Measurements from ENCODE around the gene TMEM214. TPM values are rescaled to one million over a fixed set of nuclear protein-coding genes. Genes with fewer than 3 reads are reported as not detected.
"Not testable (repeated sequence)": the region's sequence is repeated elsewhere in the genome, so short reads cannot be mapped to it uniquely, and the experiment has no call there.

Gene TMEM214
- total and polyA plus RNA-seq, 4 donors = 30.2 to 106 (median 94.9) TPM

DNA sequence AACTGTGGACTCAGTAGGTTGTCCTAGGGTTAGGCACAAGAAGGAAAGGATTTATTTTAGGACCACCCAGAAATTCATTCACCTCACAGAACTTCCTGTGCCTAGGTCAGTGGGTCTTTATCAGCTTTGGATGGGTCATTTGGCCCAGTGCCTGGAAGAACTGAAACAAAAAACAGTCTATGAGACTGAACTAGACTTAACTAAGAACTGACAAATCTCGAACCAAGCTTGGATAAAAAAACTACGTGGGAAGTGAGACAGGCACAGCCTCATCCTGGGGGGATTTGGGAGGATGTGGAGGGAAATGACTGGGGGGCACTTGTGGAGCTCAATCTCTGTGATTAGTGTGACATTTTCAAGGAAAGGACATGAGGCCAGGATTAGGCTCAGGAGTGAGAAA is 41.0 kb downstream of the TMEM214 start:
- Histone ChIP-seq H3K4me1 (ENCODE audit: control insufficient read depth in 1 of 2, insufficient read depth in 2 of 2, low read length in 2 of 2) (no peaks in the 10 kb centered on the region), H3K4me3 (ENCODE audit: low read length in 2 of 2) (no peak overlapping the region), H3K27ac (ENCODE audit: low read depth in 1 of 2, low read length in 2 of 2) (peak overlapping the region in 1 of 2 donors; percentile 49), H3K27me3 (ENCODE audit: control insufficient read depth in 1 of 2, insufficient read depth in 2 of 2, low read length in 1 of 2) (no peaks in the 10 kb centered on the region), H3K36me3 (ENCODE audit: control insufficient read depth in 1 of 2, insufficient read depth in 2 of 2, low read length in 1 of 2) (no peaks in the 10 kb centered on the region), H3K9me3 (ENCODE audit: control insufficient read depth, low read length) (no peaks in the 10 kb centered on the region)
- WGBS, 2 donors = 5 to 10% methylated on average over 2 of the region's 2 CpGs
- intact Hi-C loops (cut with DNase I) = no loop called here
- ATAC-seq (ENCODE audit: low FRiP score) = no peak
- DNase-seq = no peak

DNA sequence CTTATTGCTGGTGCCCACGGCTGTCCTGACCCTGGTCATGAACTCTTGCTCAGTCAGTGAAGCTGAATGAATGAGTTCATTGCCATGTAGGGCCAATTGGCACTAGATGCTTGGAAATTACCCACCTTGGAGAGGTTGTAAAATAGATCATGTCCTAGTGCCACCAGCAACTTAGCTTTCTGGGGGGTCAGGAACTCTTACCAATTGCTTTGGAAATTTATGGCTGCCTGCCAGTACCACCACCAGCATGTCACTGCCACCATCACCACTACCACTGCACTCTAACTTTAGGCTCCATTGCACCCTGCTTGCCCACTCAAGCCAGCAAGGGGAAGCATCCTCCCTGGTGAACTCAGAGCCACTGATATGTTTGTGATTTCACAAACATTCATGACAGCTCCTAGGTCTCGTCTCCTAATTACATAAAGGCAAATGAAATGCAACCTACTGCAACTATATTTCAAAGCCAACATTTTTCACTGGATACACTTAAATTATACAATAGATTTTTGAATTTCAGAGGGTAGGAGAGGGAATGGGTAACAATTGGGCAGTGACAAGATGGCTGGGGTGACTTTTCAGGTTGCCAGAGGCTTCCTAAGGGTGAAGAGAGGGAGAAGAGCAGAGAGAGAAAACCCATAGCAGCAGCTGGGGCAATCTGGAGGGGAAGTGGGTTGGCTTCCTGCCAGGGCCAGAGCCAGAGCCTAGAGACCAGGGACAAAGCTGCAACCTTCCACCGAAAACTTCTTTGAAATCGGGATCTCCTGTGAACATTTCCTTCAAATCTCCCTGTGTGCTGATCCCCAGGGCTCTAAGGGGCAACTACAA is 42.2 kb downstream of the TMEM214 start:
- Histone ChIP-seq H3K27ac (ENCODE audit: low read depth in 1 of 2, low read length in 2 of 2) (peak overlapping the region in 1 of 2 donors; percentile 19), H3K36me3 (ENCODE audit: control insufficient read depth in 1 of 2, insufficient read depth in 2 of 2, low read length in 1 of 2) (no peaks in the 10 kb centered on the region), H3K27me3 (ENCODE audit: control insufficient read depth in 1 of 2, insufficient read depth in 2 of 2, low read length in 1 of 2) (no peaks in the 10 kb centered on the region), H3K9me3 (ENCODE audit: control insufficient read depth, low read length) (no peaks in the 10 kb centered on the region), H3K4me3 (ENCODE audit: low read length in 2 of 2) (no peak overlapping the region), H3K4me1 (ENCODE audit: control insufficient read depth in 1 of 2, insufficient read depth in 2 of 2, low read length in 2 of 2) (no peaks in the 10 kb centered on the region)
- no peak for ATAC-seq (ENCODE audit: low FRiP score)
- peak in 1 of 2 donors; percentile 76 for DNase-seq
- WGBS, 2 donors = 38 to 54% methylated on average over 4 of the region's 4 CpGs
- intact Hi-C loops (cut with DNase I) = loop anchor here in 1 of 2 donors (5.0 kb wide), 1 partner anchor 33 kb away; no protein-coding TSS in a partner anchor

DNA sequence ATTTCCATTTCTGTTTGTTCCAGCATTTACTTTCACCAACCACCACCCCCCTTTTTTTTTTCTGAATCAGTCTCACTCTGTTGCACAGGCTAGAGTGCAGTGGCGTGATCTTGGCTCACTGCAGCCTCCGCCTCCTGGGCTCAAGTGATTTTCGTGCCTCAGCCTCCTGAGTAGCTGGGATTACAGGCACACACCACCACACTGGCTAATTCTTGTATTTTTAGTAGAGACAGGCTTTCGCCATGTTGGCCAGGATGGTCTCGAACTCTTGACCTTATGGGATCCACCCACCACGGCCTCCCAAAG is 42.8 kb downstream of the TMEM214 start:
- intact Hi-C loops (cut with DNase I) = loop anchor here in 1 of 2 donors (5.0 kb wide), 1 partner anchor 33 kb away; no protein-coding TSS in a partner anchor
- ATAC-seq (ENCODE audit: low FRiP score); H3K4me1 ChIP-seq (ENCODE audit: control insufficient read depth in 1 of 2, insufficient read depth in 2 of 2, low read length in 2 of 2): not testable (repeated sequence)

DNA sequence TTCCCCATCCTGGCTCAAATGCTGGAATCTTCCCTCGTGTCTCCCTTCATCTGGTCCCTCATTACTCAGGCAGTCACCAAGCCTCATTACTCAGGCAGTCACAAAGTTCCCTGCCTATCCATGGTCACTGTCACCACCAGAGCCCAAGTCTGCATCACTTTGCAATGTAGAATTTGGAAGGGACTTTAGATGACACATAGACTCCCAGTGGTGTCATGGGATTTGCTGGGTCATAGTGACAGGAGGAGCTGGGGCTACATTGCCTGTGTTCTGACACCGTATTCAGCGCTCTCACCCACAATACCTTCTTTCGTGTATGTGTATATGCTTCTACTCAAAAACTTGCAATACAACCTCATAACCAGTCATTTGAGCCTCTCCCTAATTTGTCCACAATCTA is 43.6 kb downstream of the TMEM214 start:
- no peak for ATAC-seq (ENCODE audit: low FRiP score)
- Histone ChIP-seq H3K27me3 (ENCODE audit: control insufficient read depth in 1 of 2, insufficient read depth in 2 of 2, low read length in 1 of 2) (no peaks in the 10 kb centered on the region), H3K27ac (ENCODE audit: low read depth in 1 of 2, low read length in 2 of 2) (no peak overlapping the region), H3K4me3 (ENCODE audit: low read length in 2 of 2) (no peak overlapping the region), H3K36me3 (ENCODE audit: control insufficient read depth in 1 of 2, insufficient read depth in 2 of 2, low read length in 1 of 2) (no peaks in the 10 kb centered on the region), H3K4me1 (ENCODE audit: control insufficient read depth in 1 of 2, insufficient read depth in 2 of 2, low read length in 2 of 2) (no peaks in the 10 kb centered on the region), H3K9me3 (ENCODE audit: control insufficient read depth, low read length) (no peaks in the 10 kb centered on the region)
- no peak for DNase-seq
- WGBS, 2 donors = 83 to 85% methylated on average over 4 of the region's 4 CpGs
- intact Hi-C loops (cut with DNase I) = loop anchor here in 1 of 2 donors (5.0 kb wide), 1 partner anchor 34 kb away; no protein-coding TSS in a partner anchor

More for the DNA sequence above, 42.8 kb downstream of the TMEM214 start:
- not testable (repeated sequence) for H3K36me3 ChIP-seq (ENCODE audit: control insufficient read depth in 1 of 2, insufficient read depth in 2 of 2, low read length in 1 of 2); H3K27ac ChIP-seq (ENCODE audit: low read depth in 1 of 2, low read length in 2 of 2); H3K4me3 ChIP-seq (ENCODE audit: low read length in 2 of 2); DNase-seq; H3K9me3 ChIP-seq (ENCODE audit: control insufficient read depth, low read length); H3K27me3 ChIP-seq (ENCODE audit: control insufficient read depth in 1 of 2, insufficient read depth in 2 of 2, low read length in 1 of 2)
- WGBS, 2 donors = 83 to 86% methylated on average over 6 of the region's 6 CpGs

DNA sequence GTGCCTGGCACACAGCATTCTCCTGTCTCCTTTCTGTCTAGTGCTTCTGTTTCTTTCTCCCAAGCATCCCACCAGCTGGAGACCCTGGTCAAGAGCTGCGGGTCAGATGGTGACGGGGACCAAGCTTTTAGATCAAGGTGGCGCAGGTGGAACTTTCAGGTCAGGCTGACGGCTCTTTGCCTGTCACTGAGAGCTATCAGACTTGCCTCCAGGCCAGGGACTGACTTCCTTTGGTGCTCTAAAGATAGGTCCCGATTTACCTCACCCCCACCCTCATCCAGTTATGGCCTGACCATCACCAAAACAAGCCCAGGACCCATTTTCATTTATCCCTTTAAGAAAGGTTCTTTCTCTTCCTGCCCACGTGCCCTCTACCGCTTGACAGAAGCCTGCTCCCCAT is 44.5 kb downstream of the TMEM214 start:
- ATAC-seq (ENCODE audit: low FRiP score) = no peak
- no peak for DNase-seq
- intact Hi-C loops (cut with DNase I) = loop anchor here in 1 of 2 donors (5.0 kb wide), 1 partner anchor 35 kb away; no protein-coding TSS in a partner anchor
- Histone ChIP-seq H3K4me3 (ENCODE audit: low read length in 2 of 2) (no peak overlapping the region), H3K4me1 (ENCODE audit: control insufficient read depth in 1 of 2, insufficient read depth in 2 of 2, low read length in 2 of 2) (no peaks in the 10 kb centered on the region), H3K27ac (ENCODE audit: low read depth in 1 of 2, low read length in 2 of 2) (no peak overlapping the region), H3K27me3 (ENCODE audit: control insufficient read depth in 1 of 2, insufficient read depth in 2 of 2, low read length in 1 of 2) (no peaks in the 10 kb centered on the region), H3K36me3 (ENCODE audit: control insufficient read depth in 1 of 2, insufficient read depth in 2 of 2, low read length in 1 of 2) (peaks cover 0 to under 1% of the 10 kb centered on the region in 2 donors), H3K9me3 (ENCODE audit: control insufficient read depth, low read length) (no peaks in the 10 kb centered on the region)
- 58 to 63% methylated on average over 7 of the region's 7 CpGs for WGBS, 2 donors

DNA sequence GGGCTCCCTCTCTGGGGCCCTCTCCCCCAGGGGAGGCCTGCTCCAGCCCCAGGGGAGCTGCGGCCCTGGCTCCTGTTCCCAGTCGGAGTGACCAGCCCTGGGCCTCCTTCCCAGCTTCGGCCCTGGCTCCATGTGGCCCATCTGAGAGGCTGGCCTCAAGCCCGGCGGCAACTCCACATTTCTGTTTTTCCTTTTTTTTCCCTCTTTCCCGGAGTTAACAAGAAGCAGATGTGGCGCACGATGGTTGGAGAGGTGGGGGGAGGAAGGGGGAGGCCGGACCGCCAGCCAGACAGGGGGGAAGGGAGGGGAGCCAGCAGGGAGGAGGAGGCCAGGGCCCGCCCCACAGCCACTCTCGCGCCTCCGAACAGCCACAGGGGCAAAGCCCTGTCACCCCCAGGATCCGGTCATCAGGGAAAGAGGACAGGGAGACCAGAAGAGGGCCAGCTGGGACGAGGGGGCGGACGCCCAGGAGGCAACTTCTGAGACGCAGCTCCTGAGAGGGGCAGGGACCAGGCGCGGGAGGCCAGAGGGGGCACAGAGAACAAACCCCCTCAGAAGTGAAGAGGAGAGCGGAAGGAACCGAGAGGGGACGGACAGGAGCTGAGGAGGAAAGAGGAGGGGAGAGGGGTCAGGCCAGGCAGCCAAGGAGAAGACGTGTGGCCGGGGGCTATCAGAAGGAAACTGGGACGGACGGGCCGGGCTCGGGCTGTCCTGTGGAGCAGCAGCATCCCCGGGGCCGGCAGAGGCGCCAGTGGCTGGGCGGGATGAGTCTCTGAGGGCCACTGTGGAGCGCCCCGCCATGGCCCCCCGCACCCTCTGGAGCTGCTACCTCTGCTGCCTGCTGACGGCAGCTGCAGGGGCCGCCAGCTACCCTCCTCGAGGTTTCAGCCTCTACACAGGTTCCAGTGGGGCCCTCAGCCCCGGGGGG is 45.8 kb downstream of the TMEM214 start, which contains the start of gene EMILIN1:
Gene EMILIN1 (plus strand): TSS at position 349 of the 928 bp plus-strand sequence. CDS start 451 bp downstream, at position 800.
- DNase-seq (peak; percentile 95 to 96), ATAC-seq (ENCODE audit: low FRiP score) (peak; percentile 91)
- no peaks in the 10 kb centered on the region for H3K27me3 ChIP-seq (ENCODE audit: control insufficient read depth in 1 of 2, insufficient read depth in 2 of 2, low read length in 1 of 2)
- intact Hi-C loops (cut with DNase I) = loop anchor here (2.0 to 5.0 kb wide), 2 partner anchors 28 to 36 kb away; partner anchors contain the start of gene AGBL5 (in 1 of the 2)
- H3K4me1 ChIP-seq (ENCODE audit: control insufficient read depth in 1 of 2, insufficient read depth in 2 of 2, low read length in 2 of 2) = no peaks in the 10 kb centered on the region
- H3K36me3 ChIP-seq (ENCODE audit: control insufficient read depth in 1 of 2, insufficient read depth in 2 of 2, low read length in 1 of 2) = peaks cover 0 to 2% of the 10 kb centered on the region in 2 donors
- peak within 1 kb of the TSS; percentile 3 to 80 for H3K27ac ChIP-seq (ENCODE audit: low read depth in 1 of 2, low read length in 2 of 2)
- 3 to 4% methylated on average over 40 to 41 of the region's 41 CpGs for WGBS, 2 donors
- H3K9me3 ChIP-seq (ENCODE audit: control insufficient read depth, low read length) = no peaks in the 10 kb centered on the region
- H3K4me3 ChIP-seq (ENCODE audit: low read length in 2 of 2) = peak within 1 kb of the TSS; percentile 28 to 77

DNA sequence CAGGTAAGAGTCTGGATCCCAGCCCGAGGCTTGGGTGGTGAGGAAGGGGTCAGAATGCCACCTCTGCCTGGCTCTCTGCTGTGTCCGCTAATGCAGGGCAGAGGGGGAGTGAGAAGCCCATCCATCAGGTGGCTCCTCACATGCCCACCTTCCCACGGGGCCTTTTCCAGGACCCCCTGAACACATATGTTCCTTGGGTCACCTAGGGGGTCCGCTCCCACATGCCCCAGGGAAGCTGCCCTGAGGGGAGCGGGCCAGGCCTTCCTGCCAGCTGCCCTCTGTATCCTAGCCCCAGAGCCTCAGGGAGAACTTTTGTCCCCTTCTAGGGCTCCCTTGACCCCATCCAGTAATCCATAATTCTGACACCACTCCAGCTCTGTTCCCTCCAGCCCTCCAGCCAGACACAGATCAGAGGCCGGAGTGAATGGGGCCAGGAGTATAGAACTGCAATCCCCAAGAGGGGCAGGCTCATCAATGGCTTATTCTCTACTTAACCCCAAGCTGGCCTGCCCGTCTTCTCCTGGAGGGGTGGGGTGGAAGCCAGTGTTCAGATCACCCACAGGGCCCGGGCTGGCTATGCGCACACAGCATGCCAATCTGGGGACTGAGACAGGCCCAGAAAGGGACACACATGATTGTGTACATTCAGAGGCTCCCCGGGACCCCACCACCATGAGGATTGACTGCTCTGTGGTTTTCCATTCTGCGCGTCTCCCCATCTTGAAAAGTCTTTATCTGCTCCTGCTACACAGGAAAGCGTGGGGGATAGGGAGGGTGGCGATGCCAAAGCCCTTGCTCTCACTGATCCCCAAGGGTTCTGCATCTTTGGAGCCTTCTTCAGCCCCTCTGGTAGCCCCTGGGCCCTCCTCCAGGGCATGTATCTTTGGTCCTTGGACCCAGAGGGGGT is 46.7 kb downstream of the TMEM214 start:
- Histone ChIP-seq H3K4me1 (ENCODE audit: control insufficient read depth in 1 of 2, insufficient read depth in 2 of 2, low read length in 2 of 2) (no peaks in the 10 kb centered on the region), H3K9me3 (ENCODE audit: control insufficient read depth, low read length) (no peaks in the 10 kb centered on the region), H3K36me3 (ENCODE audit: control insufficient read depth in 1 of 2, insufficient read depth in 2 of 2, low read length in 1 of 2) (peaks cover 0 to 2% of the 10 kb centered on the region in 2 donors), H3K27ac (ENCODE audit: low read depth in 1 of 2, low read length in 2 of 2) (peak overlapping the region; percentile 3 to 56), H3K27me3 (ENCODE audit: control insufficient read depth in 1 of 2, insufficient read depth in 2 of 2, low read length in 1 of 2) (no peaks in the 10 kb centered on the region), H3K4me3 (ENCODE audit: low read length in 2 of 2) (peak overlapping the region; percentile 28 to 77)
- no peak for ATAC-seq (ENCODE audit: low FRiP score)
- no peak for DNase-seq
- 6 to 7% methylated on average over 14 of the region's 14 CpGs for WGBS, 2 donors
- intact Hi-C loops (cut with DNase I) = loop anchor here (2.0 to 5.0 kb wide), 3 partner anchors 29 to 47 kb away; partner anchors contain the start of genes TMEM214 (in 2 of the 2) and AGBL5 (in 1 of the 2)

Measured in aorta (tissue), 5 donors.